HEK293 (cell line): ENCODE measurements around the gene SGMS1.

ENCODE experiments used
- CTCF ChIA-PET: fragments of 350-600 bp; formaldehyde crosslinking; extraction: SDS; loops from one replicate; lab custom pipeline; 2021; ENCODE audit warnings: antibody characterized with exemption; lab: Yijun Ruan, JAX
- POLR2A ChIA-PET: fragments of 300-600 bp; formaldehyde crosslinking; extraction: SDS; loops from one replicate; lab custom pipeline; 2020; ENCODE audit warnings: antibody characterized with exemption, inconsistent platforms; lab: Yijun Ruan, JAX
- H3K27ac ChIP-seq: fragments of 200-500 bp; sonication (Bioruptor generic); 2 replicates; pipeline ENCODE4 v1.5.1; 2014; ENCODE audit warnings: low read depth, low read length, control low read depth, inconsistent platforms; ENCODE audit errors: extremely low read depth
- H3K36me3 ChIP-seq, 2 experiments: fragments of 200-500 bp in 1 of 2; sonication (Bioruptor generic) in 1 of 2; 1 replicate in 1 of 2; 2 replicates in 1 of 2; pipeline ENCODE4 v1.5.1; 2014 to 2017; ENCODE audit warnings: inconsistent platforms in 2 of 2, low read length in 2 of 2; ENCODE audit not compliant: control insufficient read depth in 2 of 2, insufficient read depth in 1 of 2
- H3K4me1 ChIP-seq: fragments of 200-500 bp; sonication (Bioruptor generic); 2 replicates; pipeline ENCODE4 v1.5.1; 2014; ENCODE audit warnings: mild to moderate bottlenecking, low read length, inconsistent platforms; ENCODE audit not compliant: control insufficient read depth, insufficient read depth
- H3K4me3 ChIP-seq: 2 replicates; pipeline ENCODE4 v1.5.1; 2011; ENCODE audit warnings: low read depth, mild to moderate bottlenecking, control low read depth, low read length, moderate library complexity
- H3K9me3 ChIP-seq: fragments of 200-500 bp; sonication (Bioruptor generic); 2 replicates; pipeline ENCODE4 v1.5.1; 2014; ENCODE audit warnings: low read depth, low read length, inconsistent platforms; ENCODE audit not compliant: control insufficient read depth, insufficient read depth
- BCL11B ChIP-seq: fragments of 450-650 bp; formaldehyde crosslinking; IDR thresholded peaks from 2 replicates; pipeline ENCODE4 v1.5.1; 2016; ENCODE audit warnings: low read depth, missing biosample characterization, missing genetic modification characterization
- MYNN ChIP-seq: fragments of 450-650 bp; formaldehyde crosslinking; IDR thresholded peaks from 2 replicates; pipeline ENCODE4 v1.5.1; 2016; ENCODE audit warnings: missing biosample characterization, missing genetic modification characterization, borderline replicate concordance
- TCF7L2 ChIP-seq: IDR thresholded peaks from 2 replicates; pipeline ENCODE4 v1.6.1; 2011; ENCODE audit warnings: low read depth, mild to moderate bottlenecking, inconsistent platforms, low read length, moderate library complexity, borderline replicate concordance
- YY2 ChIP-seq: fragments of 450-650 bp; formaldehyde crosslinking; IDR thresholded peaks from 2 replicates; pipeline ENCODE4 v1.5.1; 2016; ENCODE audit warnings: missing biosample characterization, missing genetic modification characterization
- ZBTB8A ChIP-seq: fragments of 450-650 bp; formaldehyde crosslinking; IDR thresholded peaks from 2 replicates; pipeline ENCODE4 v1.5.1; 2016; ENCODE audit warnings: missing biosample characterization, missing genetic modification characterization
- ZNF140 ChIP-seq: fragments of 450-650 bp; formaldehyde crosslinking; IDR thresholded peaks from 2 replicates; pipeline ENCODE4 v1.5.1; 2016; ENCODE audit warnings: missing biosample characterization, missing genetic modification characterization
- ZNF510 ChIP-seq: fragments of 450-650 bp; formaldehyde crosslinking; IDR thresholded peaks from 2 replicates; pipeline ENCODE4 v1.5.1; 2018; ENCODE audit warnings: mild to moderate bottlenecking, missing genetic modification characterization, missing biosample characterization; ENCODE audit not compliant: insufficient replicate concordance
- ZNF529 ChIP-seq: fragments of 450-650 bp; formaldehyde crosslinking; IDR thresholded peaks from 2 replicates; pipeline ENCODE4 v1.5.1; 2017; ENCODE audit warnings: missing genetic modification characterization, missing biosample characterization; ENCODE audit not compliant: insufficient replicate concordance
- ZNF549 ChIP-seq: fragments of 450-650 bp; IDR thresholded peaks from 2 replicates; pipeline ENCODE4 v1.5.1; 2018; ENCODE audit warnings: missing biosample characterization, missing genetic modification characterization, mild to moderate bottlenecking, inconsistent platforms, moderate library complexity
- ZXDB ChIP-seq: fragments of 450-650 bp; formaldehyde crosslinking; IDR thresholded peaks from 2 replicates; pipeline ENCODE4 v1.5.1; 2016; ENCODE audit warnings: missing biosample characterization, missing genetic modification characterization
- TF ChIP-seq, protein P1 (sequence below): fragments of 450-650 bp; formaldehyde crosslinking; IDR thresholded peaks from 2 replicates; pipeline ENCODE4 v1.5.1; 2017; ENCODE audit warnings: missing biosample characterization, missing genetic modification characterization
- TF ChIP-seq, protein P2 (sequence below): fragments of 450-650 bp; formaldehyde crosslinking; IDR thresholded peaks from 2 replicates; pipeline ENCODE4 v1.5.1; 2017; ENCODE audit warnings: missing biosample characterization, missing genetic modification characterization
- TF ChIP-seq, protein P3 (sequence below): fragments of 450-650 bp; formaldehyde crosslinking; IDR thresholded peaks from 2 replicates; pipeline ENCODE4 v1.5.1; 2016; ENCODE audit warnings: missing biosample characterization, missing genetic modification characterization, low read depth
- TF ChIP-seq, protein P4 (sequence below): fragments of 450-650 bp; formaldehyde crosslinking; IDR thresholded peaks from 2 replicates; pipeline ENCODE4 v1.5.1; 2016; ENCODE audit warnings: missing biosample characterization, missing genetic modification characterization

Gene SGMS1

DNA sequence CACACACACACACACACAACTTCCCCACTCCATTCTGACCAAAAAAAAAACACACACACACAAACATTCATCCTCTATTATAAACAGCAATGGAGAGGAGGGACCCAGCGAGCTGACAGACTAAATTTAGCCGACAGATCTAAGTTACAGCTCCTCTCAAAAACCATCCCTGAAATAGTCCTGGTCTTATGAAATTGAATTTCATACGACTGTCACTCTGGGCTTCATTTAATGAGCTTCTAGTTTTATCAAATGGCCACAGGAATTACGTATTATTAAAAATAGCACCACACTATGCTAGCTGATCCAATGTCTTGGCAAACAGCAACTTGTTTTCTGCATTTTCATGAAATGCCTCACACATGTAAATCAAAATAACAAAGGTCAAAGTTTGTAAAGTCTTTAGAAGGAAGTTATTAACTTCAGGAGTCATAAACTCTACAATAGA lies 241.2 kb downstream of the SGMS1 start:
- Histone ChIP-seq H3K4me1 (no peaks in the 10 kb centered on the region; the same call in 1 of the 2 replicates), H3K4me3 (no peak overlapping the region), H3K36me3 (no peaks in the 10 kb centered on the region), H3K9me3 (no peaks in the 10 kb centered on the region)
- POLR2A ChIA-PET = no interaction called here
- CTCF ChIA-PET = interaction anchor here (0.6 to 1.1 kb wide), 4 partner anchors 19 to 306 kb away, joined by 3 read pairs; no protein-coding TSS in a partner anchor
- TF ChIP-seq, protein P1, sequence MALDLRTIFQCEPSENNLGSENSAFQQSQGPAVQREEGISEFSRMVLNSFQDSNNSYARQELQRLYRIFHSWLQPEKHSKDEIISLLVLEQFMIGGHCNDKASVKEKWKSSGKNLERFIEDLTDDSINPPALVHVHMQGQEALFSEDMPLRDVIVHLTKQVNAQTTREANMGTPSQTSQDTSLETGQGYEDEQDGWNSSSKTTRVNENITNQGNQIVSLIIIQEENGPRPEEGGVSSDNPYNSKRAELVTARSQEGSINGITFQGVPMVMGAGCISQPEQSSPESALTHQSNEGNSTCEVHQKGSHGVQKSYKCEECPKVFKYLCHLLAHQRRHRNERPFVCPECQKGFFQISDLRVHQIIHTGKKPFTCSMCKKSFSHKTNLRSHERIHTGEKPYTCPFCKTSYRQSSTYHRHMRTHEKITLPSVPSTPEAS = peak; percentile 60; the same call in 1 of the 2 replicates
- TF ChIP-seq ZNF510 = no peak
- TF ChIP-seq, all 188 proteins: peak for 1
- no peak overlapping the region for H3K27ac ChIP-seq

DNA sequence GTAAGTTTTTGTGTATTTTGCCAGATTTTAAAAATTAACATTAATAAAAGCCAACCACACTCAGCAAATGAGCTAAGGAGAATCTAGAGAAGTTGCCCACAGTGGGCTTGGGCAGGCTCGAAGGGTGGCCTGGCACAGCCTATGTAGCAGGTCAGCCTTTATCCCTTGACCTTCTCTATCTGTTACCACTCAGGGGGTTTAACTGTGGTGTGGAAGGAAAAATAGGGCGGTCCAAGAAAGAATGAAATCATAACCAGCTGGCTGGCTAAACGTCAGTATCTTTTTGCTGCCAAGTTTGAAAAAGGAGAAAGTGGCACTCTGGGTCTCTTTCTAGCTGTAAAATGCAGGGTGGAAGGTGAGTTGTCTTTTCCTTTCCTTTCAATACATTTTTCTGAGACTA lies 242.1 kb downstream of the SGMS1 start:
- H3K4me1 ChIP-seq = no peaks in the 10 kb centered on the region; the same call in 1 of the 2 replicates
- no peaks in the 10 kb centered on the region for H3K9me3 ChIP-seq
- H3K36me3 ChIP-seq = no peaks in the 10 kb centered on the region
- ChIA-PET CTCF (interaction anchor here (0.6 to 1.1 kb wide), 2 partner anchors 18 to 305 kb away, joined by 3 read pairs; no protein-coding TSS in a partner anchor), POLR2A (no interaction called here)
- no peak overlapping the region for H3K27ac ChIP-seq
- H3K4me3 ChIP-seq = no peak overlapping the region
- TF ChIP-seq ZNF140 (no peak), ZXDB (tag by site-specific recombination) (no peak), YY2 (no peak), BCL11B (tag by site-specific recombination) (no peak)
- TF ChIP-seq, protein P2, sequence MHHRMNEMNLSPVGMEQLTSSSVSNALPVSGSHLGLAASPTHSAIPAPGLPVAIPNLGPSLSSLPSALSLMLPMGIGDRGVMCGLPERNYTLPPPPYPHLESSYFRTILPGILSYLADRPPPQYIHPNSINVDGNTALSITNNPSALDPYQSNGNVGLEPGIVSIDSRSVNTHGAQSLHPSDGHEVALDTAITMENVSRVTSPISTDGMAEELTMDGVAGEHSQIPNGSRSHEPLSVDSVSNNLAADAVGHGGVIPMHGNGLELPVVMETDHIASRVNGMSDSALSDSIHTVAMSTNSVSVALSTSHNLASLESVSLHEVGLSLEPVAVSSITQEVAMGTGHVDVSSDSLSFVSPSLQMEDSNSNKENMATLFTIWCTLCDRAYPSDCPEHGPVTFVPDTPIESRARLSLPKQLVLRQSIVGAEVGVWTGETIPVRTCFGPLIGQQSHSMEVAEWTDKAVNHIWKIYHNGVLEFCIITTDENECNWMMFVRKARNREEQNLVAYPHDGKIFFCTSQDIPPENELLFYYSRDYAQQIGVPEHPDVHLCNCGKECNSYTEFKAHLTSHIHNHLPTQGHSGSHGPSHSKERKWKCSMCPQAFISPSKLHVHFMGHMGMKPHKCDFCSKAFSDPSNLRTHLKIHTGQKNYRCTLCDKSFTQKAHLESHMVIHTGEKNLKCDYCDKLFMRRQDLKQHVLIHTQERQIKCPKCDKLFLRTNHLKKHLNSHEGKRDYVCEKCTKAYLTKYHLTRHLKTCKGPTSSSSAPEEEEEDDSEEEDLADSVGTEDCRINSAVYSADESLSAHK = no peak
- TF ChIP-seq, protein P3, sequence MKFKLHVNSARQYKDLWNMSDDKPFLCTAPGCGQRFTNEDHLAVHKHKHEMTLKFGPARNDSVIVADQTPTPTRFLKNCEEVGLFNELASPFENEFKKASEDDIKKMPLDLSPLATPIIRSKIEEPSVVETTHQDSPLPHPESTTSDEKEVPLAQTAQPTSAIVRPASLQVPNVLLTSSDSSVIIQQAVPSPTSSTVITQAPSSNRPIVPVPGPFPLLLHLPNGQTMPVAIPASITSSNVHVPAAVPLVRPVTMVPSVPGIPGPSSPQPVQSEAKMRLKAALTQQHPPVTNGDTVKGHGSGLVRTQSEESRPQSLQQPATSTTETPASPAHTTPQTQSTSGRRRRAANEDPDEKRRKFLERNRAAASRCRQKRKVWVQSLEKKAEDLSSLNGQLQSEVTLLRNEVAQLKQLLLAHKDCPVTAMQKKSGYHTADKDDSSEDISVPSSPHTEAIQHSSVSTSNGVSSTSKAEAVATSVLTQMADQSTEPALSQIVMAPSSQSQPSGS = no peak

DNA sequence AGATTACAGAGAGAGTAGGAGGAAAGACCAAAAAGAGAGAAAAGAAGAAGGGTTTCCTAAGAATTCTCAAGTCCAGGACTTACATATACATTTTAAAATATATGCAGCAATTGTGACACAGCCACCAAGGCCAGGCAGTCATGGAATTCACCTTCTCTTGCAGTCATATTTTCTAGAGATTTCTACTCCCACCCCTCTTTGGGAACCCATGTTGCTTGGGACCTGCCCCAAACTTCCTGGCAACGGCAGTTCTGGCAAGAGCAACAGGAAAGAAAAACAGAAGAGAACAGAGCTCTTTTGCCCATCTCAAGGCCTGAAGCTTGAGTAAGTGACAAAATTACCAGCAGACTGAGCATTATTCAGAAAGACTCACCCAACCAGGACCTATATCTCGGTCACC lies 244.1 kb downstream of the SGMS1 start:
- CTCF ChIA-PET = no interaction called here
- Histone ChIP-seq H3K9me3 (no peaks in the 10 kb centered on the region), H3K27ac (no peak overlapping the region), H3K4me3 (no peak overlapping the region), H3K4me1 (no peaks in the 10 kb centered on the region), H3K36me3 (no peaks in the 10 kb centered on the region)
- TF ChIP-seq, protein P3 = no peak
- TF ChIP-seq TCF7L2 (no peak), ZBTB8A (tag by site-specific recombination) (no peak), MYNN (no peak), ZNF529 (no peak)
- POLR2A ChIA-PET = no interaction called here

DNA sequence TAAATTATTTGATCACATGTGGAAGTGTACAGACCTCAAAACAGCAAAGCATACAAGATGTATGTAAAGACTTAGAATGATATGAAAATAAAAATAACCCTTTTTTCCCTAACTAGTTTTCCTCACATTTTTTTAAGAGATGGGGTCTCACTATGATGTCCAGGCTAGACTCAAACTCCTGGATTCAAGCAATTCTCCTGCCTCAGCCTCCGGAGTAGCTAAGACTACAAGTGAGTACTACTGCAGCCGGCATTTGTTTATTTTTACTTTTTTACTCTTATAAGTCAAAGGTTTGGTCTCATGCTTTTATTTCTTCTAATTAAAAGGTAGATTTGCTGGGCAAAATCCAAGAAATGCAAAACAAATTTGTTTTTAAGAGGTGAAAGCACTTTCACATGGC lies 248.0 kb downstream of the SGMS1 start:
- POLR2A ChIA-PET = no interaction called here
- H3K4me1 ChIP-seq = no peaks in the 10 kb centered on the region
- no peak overlapping the region for H3K4me3 ChIP-seq
- H3K36me3 ChIP-seq = no peaks in the 10 kb centered on the region
- H3K27ac ChIP-seq = no peak overlapping the region
- no peaks in the 10 kb centered on the region for H3K9me3 ChIP-seq
- CTCF ChIA-PET = interaction anchor here (0.7 kb wide), 1 partner anchor 33 kb away, joined by 4 read pairs; no protein-coding TSS in a partner anchor
- TF ChIP-seq ZNF549 (tag by site-specific recombination) = no peak
- TF ChIP-seq, protein P4, sequence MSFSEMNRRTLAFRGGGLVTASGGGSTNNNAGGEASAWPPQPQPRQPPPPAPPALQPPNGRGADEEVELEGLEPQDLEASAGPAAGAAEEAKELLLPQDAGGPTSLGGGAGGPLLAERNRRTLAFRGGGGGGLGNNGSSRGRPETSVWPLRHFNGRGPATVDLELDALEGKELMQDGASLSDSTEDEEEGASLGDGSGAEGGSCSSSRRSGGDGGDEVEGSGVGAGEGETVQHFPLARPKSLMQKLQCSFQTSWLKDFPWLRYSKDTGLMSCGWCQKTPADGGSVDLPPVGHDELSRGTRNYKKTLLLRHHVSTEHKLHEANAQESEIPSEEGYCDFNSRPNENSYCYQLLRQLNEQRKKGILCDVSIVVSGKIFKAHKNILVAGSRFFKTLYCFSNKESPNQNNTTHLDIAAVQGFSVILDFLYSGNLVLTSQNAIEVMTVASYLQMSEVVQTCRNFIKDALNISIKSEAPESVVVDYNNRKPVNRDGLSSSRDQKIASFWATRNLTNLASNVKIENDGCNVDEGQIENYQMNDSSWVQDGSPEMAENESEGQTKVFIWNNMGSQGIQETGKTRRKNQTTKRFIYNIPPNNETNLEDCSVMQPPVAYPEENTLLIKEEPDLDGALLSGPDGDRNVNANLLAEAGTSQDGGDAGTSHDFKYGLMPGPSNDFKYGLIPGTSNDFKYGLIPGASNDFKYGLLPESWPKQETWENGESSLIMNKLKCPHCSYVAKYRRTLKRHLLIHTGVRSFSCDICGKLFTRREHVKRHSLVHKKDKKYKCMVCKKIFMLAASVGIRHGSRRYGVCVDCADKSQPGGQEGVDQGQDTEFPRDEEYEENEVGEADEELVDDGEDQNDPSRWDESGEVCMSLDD (tag by site-specific recombination) = no peak
